Ishikawa (cell line): ENCODE results near the gene COPB1.

Experiments
- CEBPB ChIP-seq: IDR thresholded peaks from 2 replicates; pipeline ENCODE4 v1.6.1; 2012
- CREB1 ChIP-seq: IDR thresholded peaks from 2 replicates; pipeline ENCODE4 v1.6.1; 2012; ENCODE audit warnings: low read depth
- EGR1 ChIP-seq: IDR thresholded peaks from 2 replicates; pipeline ENCODE4 v1.6.1; 2012
- EP300 ChIP-seq: IDR thresholded peaks from 2 replicates; pipeline ENCODE4 v1.6.1; 2012; ENCODE audit warnings: borderline replicate concordance
- FOXM1 ChIP-seq: IDR thresholded peaks from 2 replicates; pipeline ENCODE4 v1.6.1; 2012; ENCODE audit warnings: low read depth, borderline replicate concordance
- MAX ChIP-seq: IDR thresholded peaks from 2 replicates; pipeline ENCODE4 v1.6.1; 2012
- NFIC ChIP-seq: IDR thresholded peaks from 2 replicates; pipeline ENCODE4 v1.6.1; 2012
- RAD21 ChIP-seq: IDR thresholded peaks from 2 replicates; pipeline ENCODE4 v1.6.1; 2012; ENCODE audit warnings: low read depth
- REST ChIP-seq: IDR thresholded peaks from 2 replicates; pipeline ENCODE4 v1.6.1; 2012; ENCODE audit warnings: low read depth, mild to moderate bottlenecking
- TAF1 ChIP-seq: IDR thresholded peaks from 2 replicates; pipeline ENCODE4 v1.6.1; 2012; ENCODE audit warnings: low read depth, mild to moderate bottlenecking
- TCF12 ChIP-seq: IDR thresholded peaks from 2 replicates; pipeline ENCODE4 v1.6.1; 2012; ENCODE audit warnings: low read depth
- TEAD4 ChIP-seq: IDR thresholded peaks from 2 replicates; pipeline ENCODE4 v1.6.1; 2012
- USF1 ChIP-seq: IDR thresholded peaks from 2 replicates; pipeline ENCODE4 v1.6.1; 2012
- YY1 ChIP-seq: IDR thresholded peaks from 2 replicates; pipeline ENCODE4 v1.6.1; 2012; ENCODE audit warnings: low read depth
- ZBTB7A ChIP-seq: IDR thresholded peaks from 2 replicates; pipeline ENCODE4 v1.6.1; 2012; ENCODE audit warnings: low read depth

Gene COPB1

GRCh38 chr11:14444441-14445189, 55.0 kb downstream of the COPB1 start:
- TF ChIP-seq CREB1, result no peak
- no peak for TF ChIP-seq EGR1
- no peak for TF ChIP-seq TAF1
- TF ChIP-seq REST, result no peak
- TF ChIP-seq TCF12, result no peak
- no peak for TF ChIP-seq YY1
- TF ChIP-seq CEBPB, result no peak
- TF ChIP-seq USF1, result no peak
- TF ChIP-seq ZBTB7A, result no peak
- no peak for TF ChIP-seq TEAD4
- no peak for TF ChIP-seq NFIC
- TF ChIP-seq RAD21, result no peak
- no peak for TF ChIP-seq MAX

GRCh38 chr11:14443638-14444037, 56.0 kb downstream of the COPB1 start:
- TF ChIP-seq CREB1 (no peak), REST (no peak), ZBTB7A (no peak), TEAD4 (no peak), FOXM1 (no peak), CEBPB (no peak), USF1 (no peak), MAX (no peak)

- TF ChIP-seq MAX (no peak), REST (no peak), FOXM1 (no peak), NFIC (no peak), EGR1 (no peak), CEBPB (no peak), RAD21 (no peak), YY1 (no peak), TAF1 (no peak), ZBTB7A (no peak), EP300 (no peak), USF1 (no peak), TCF12 (no peak), CREB1 (no peak), TEAD4 (no peak)
These were observed 63.7 kb downstream of the COPB1 start for GRCh38 chr11:14435717-14436512.
